ENCODE data around the gene CHPT1.
"Not testable (repeated sequence)": the region's sequence is repeated elsewhere in the genome, so short reads cannot be mapped to it uniquely, and the experiment has no call there.

Gene CHPT1

DNA sequence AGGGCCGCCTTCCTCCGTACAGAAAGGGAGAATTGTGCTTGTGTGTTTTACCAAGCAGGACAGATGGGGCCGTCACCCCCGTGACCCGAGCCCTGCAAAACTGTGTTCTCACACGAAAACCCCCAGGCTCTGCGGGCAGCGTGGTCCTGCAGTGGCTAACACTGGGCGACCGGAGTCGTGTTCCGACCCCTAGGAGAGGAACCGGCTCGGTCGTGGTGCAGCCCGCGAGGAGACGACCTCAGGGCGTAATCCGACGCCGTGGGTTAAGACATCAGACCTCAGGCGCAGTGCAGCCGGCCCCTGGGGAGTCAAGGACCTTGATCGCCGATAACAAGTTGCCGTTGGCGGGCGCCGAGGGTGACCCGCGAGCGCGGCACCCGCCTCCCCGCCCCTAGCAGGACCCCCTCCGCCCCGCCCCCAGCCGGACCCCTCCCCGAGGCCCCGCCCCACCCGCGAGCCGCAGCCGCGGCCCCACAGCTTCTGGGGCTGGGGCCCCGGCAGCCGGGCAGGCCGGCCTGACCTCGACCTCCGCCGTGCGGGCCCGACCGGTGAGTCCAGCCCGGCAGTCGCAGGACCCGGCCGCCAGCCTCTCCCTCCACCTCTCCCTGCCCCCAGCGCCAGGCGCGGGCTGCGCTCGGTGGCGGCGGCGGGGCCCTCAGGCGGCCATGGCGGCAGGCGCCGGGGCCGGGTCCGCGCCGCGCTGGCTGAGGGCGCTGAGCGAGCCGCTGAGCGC is at the start of gene CHPT1:
TSS of gene CHPT1 (plus strand) at position 444 of the 733 bp plus-strand sequence. CDS start at position 666, 222 bp downstream.
- DNase-seq, result no peak

DNA sequence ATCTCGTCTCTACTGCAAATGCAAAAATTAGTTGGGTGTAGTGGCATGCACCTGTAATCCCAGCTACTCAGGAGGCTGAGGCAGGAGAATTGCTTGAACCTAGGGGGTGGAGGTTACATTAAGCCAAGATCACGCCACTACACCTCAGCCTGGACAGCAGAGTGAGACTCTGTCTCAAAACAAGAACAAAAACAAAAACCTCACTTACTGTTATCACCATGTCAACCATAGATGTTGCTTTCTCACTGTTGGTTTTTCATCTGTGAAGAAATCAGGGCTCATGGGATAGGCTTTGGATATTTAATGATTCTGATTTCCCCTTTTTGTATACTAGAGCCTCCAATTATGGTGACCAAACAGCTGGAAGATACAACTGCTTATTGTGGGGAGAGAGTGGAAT is 49.7 kb upstream of the CHPT1 start:
- DNase-seq, result no peak

DNA sequence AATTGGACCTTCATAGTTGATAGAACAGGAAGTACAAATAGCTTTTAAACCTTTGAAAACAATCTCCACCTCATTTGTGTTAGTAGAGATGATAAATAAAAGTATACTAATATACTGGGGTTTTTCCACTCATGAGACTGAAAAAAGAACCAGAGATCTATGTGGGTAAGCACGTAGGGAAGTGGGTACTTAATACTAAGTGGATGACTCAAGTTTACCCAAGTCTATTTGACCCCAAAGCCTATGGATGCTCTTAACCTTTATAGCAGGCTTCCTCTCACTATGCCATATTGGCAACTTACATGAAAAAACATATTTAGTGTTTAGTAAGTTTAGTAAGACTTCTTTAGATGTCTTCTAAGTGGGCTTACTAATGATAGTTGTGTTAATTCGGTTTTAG is 49.2 kb upstream of the CHPT1 start:
- DNase-seq, result no peak

DNA sequence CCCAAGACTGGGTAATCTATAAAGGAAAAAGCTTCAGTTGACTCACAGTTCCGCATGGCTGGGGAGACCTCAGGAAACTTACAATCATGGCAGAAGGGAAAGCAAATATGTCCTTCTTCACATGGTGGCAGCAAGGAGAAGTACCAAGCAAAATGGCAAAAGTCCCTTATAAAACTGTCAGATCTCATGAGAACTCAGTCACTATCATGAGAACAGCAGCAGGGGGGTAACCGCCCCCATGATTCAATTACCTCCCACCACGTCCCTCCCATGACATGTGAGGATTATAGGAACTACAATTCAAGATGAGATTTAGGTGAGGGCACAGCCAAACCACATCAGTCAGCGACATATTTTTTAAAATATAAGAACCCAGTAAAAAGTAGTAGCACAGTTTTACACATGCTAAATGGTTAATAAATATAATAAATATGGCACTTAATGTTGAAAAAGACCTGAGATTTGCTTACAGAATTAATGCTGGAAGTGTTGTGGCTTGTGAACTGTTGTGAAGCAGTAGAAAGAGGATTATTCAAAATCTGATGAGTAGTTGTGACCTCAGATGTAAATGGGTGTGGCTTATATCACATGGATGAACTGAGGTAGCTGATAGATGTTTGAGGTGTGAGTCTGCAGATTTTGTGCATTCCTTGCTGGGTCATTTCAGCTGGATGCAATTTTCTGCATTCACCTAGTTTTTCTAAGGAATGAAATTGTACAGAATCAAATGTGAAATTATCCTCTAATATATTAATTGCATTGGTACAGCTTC is 46.9 kb upstream of the CHPT1 start:
- DNase-seq, result no peak

DNA sequence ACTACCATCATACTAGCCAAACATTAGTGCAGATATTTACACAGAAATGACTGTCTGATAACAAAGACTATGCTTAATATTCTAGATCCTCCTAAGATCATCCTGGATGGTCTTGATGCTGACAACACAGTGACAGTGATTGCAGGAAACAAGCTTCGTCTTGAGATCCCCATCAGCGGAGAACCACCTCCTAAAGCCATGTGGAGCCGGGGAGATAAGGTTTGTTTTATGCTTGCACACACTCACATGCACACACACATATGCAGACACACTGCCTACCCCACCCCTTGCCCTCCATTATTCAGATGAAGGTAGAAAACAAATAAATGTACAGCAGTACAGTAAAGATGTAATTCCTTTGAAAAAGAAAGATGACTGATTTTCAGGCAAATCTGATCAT is 44.4 kb upstream of the CHPT1 start:
- DNase-seq, result no peak

DNA sequence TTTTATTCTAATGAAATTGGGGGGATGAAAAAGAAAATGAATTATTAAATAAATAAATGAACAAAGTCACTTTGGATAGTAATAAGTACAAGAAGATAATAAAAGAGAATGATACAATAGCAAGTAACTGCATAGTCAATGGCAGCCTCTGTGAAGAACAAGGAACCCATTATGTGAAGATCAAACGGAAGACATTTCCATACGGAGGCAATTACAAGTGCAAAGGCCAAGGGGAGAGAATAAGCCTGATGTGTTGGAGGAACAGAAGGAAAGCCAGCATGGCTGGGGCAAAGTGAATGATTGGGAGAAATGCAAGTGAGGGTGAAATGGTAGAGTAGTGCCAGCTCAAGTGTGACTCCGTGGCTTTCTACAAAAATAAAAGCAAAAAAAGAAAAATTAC is 43.9 kb upstream of the CHPT1 start:
- DNase-seq, result no peak

DNA sequence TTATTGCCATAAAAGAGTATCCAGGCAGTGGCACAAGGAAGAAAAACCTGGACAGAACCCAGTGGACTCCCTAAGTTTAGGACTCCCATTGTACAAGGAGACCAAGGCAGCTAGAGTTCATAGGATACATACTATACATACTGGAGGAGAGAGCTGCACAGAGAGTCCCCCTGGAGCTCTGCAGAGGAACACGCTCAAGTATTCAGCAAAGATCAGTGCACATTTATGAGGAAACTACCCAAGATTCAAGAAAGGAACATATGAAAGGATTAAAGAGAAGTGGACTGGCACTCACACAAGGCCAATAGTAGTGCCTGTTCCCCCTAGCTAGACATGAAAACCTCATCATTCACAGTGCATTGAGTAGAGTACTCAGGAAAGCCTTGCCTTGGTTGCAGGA is 43.0 kb upstream of the CHPT1 start:
- DNase-seq, result no peak

DNA sequence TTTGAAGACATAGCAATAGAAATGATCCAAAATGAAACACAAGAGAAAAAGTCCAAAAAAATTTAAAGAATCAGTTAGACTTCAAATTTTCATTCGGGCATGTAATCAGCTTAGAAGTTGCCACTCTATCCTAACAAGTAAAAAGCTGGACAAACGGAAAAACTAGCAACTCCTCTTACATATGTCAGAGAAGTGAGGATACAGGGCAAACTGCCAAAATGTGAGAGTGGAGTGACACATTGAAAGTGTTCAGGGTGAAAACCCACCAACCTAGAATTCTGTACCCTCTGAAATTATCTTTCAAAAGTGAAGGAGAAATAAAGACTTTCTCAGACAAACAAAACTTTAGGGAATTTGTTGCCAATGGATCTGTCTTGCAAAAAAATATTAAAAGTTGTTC is 42.0 kb upstream of the CHPT1 start:
- DNase-seq, result no peak

DNA sequence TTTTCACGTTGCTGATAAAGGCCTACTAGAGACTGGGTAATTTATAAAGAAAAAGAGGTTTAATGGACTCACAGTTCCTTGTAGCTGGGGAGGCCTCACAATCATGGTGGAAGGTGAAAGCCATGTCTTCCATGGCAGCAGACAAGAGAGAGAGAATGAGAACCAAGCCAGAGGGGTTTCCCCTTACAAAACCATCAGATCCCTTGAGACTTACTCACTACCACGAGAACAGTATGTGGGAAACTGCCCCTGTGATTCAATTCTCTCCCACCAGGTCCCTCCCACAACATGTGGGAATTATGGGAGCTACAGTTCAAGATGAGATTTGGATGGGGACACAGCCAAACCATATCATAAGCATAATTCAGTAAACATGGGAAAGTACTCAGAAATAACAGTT is 36.8 kb upstream of the CHPT1 start:
- DNase-seq, result not testable (repeated sequence)

DNA sequence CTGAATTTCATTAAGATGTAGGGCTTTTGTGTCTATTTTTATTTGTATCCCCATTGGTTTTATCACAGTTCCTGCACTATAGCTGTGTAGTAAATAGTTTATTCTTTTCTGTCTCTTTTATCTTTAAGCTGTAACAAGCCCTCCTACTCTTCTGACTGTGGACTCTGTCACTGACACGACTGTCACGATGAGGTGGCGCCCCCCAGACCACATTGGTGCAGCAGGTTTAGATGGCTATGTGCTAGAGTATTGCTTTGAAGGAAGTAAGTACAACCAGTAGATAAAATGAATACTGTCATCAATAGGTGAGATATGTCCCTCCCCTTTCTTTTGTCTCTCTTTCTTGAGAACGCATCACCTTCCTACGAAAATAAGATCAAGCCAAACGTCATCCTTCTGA is 34.1 kb upstream of the CHPT1 start:
- no peak for DNase-seq

DNA sequence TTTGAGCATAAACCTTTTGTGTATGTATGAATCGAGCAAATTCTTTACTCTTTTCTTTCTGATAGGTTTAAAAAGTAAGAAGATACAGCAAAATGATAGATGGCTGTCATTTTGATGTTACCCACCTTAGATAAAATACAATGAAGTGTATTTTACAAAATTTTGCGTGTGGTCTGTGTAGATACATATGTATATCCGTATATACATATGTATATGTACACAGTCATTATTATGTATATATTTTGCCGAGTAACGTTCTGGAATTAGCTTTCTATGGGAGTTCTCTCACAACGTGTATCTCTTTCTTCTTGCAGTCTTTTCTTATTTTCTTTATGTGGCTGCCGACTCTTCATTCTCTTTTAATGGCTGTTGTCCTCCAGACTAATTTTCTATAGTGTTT is 32.4 kb upstream of the CHPT1 start:
- no peak for DNase-seq

DNA sequence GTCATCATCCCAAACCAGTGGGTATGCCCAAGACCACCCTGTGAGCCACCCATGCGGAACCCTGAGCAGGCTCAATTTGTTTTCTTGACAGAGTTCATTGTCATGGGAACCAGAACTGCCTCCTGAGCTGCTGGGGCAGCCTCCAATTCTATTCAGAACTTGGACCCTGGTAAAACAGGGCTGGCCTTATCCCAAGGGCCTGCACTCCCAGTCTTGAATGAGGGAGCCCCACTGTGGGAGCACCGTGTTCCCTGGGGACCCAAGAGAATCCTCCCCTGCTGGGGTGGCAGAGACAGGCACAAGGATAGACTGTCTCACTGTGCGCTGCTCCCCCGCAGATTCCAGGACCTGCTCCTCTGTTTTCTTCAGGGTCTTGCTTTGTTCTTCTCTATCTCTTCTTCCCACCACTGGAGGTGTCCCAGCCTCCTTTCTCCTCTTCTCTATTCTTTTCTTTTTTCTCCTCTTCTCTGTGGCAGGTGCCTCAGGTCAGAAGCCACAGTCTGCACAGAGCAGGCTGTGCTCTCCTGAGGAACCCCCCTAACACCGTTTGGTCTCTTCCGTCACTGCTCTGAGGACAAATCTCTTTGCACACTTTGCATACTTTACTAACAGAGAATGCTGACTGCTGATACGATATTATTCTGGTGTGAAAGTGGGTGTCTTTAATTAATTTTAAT is 31.2 kb upstream of the CHPT1 start:
- DNase-seq, result no peak

DNA sequence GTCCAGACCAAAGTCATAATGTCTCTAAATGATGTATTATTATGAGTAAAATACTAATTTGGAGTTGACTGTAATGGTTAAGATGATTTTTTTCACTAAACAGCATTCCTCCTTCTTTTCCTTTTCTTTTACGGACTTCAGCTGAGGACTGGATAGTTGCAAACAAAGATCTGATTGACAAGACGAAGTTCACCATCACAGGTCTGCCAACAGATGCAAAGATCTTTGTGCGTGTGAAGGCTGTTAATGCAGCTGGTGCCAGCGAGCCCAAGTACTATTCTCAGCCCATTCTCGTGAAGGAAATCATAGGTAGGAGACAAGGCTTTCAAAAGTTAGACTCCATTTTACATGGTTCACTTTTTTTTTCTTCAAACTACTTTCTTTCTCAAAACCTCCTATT is 29.8 kb upstream of the CHPT1 start:
- DNase-seq, result no peak

DNA sequence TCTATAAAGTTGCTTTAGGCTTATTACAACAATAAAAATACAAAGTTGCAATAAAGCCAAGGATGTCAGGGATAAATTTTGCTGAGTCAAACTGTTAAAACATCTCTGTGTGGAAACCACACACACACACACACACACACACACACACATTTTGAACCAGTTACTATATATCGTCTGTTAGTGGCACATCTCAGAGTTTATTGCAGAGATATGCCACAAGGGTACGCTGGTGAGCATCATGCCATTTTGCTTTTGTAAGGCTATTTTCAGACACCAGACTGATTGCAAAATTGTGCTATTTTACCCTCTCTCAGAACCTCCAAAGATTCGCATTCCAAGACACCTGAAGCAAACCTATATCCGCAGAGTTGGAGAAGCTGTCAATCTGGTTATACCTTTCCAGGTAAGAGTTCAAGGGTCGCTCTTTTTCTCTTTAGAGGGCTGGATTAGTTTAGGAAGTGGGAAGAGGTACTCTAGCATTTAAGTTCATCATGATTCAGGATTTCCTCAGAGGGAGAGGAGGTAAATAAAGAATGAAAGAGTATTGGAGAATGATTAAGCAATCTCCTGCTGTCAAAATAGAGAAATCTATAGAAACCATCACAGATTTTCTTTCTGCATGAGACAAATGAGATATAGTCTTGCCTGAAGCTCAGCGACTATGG is 27.3 kb upstream of the CHPT1 start:
- DNase-seq, result no peak

DNA sequence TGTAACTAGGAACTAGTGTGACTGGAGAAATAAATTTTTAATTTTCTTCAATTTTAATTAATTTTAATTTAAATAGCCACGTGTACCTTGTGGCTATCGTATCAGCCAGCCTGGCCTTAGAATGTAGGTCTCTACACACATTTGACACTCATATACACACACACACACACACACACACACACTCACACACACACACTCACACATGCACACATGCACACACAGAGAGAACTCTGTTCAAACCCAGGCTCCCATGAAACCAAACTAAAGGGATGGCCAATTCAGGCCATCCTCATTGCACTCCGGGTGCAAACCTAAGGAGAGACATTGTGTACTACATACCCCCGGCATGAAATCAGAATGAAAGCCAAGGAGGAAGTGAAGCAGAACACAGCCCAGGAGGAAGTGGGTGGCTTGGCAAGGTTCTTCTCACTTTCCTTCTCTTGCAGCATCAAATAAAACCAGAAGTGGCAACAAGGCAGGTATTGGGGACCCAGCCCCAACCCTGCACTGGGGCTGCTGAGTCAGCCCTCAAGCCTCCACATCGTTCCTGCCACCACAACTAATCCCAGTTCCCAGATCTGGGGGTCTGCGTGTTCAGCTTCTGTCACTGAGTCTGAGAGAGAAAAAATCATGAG is 26.2 kb upstream of the CHPT1 start:
- DNase-seq, result no peak

DNA sequence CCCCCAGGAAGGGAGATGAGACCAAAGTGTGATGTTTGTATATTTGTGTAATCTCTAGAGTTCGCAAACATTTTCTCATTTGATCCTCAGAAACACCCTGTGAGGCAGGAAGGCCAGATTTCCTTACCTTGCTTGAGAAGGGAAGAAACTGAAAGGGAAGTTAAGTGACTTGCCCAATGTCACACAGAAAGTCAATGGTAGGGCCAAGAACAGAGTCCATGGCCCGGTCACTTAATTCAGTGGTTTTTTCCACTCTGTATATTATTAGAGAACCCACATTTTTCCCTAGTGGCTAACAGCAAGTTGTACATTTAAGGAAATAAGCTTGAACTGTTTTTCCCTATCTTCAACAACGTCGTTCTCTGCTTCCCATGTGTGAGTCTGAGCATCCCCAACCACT is 25.6 kb upstream of the CHPT1 start:
- no peak for DNase-seq

DNA sequence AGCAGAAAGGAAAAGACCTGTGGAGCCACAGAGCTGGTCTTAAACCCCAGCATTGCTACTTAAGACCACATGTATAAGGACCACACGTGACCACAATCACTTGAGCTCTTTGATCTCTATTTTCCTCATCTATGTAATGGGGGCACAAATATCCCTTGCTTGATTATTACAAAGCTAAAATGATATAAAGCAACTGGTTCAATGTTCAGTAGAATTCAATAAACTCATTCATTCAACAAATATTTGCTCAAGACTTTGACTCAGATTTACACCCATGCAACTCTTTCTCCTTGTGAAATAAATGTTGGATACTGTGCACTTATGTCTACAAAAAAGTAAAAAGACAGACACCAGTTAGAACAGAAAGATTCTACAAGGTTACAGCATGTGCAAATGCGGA is 21.9 kb upstream of the CHPT1 start:
- no peak for DNase-seq

DNA sequence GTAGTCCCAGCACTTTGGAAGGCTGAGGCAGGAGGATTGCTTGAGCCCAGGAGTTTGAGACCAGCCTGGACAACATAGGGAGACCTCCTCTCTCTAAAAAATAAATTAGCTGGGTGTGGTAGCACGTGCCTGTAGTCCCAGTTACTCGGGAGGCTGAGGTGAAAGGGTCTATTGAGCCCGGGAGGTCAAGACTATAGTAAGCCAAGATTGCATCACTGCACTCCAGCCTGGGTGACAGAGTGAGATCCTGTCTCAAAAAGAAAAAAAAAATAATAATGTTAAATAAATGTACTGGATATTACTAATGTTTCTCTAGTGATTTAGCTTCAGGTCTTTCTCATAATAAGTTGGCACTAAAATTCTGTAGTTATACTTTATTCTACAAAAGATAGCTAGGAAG is 20.9 kb upstream of the CHPT1 start:
- DNase-seq, result not testable (repeated sequence)

DNA sequence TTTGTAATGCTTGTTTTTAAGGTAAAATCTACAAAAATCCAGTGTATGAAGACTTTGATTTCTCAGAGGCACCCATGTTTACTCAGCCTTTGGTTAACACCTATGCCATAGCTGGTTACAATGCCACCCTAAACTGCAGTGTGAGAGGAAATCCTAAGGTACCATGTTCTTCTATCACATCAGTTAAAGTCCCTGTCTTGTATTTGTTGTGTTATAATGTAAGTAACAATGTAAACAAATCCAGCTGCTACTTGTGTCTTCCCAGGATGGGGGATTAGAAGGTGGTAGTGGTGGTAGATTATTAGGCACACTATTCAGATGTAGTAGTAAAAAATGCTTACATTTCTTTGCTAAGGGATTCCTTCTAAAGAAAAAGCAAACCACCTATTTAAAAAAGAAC is 19.4 kb upstream of the CHPT1 start:
- DNase-seq, result no peak

DNA sequence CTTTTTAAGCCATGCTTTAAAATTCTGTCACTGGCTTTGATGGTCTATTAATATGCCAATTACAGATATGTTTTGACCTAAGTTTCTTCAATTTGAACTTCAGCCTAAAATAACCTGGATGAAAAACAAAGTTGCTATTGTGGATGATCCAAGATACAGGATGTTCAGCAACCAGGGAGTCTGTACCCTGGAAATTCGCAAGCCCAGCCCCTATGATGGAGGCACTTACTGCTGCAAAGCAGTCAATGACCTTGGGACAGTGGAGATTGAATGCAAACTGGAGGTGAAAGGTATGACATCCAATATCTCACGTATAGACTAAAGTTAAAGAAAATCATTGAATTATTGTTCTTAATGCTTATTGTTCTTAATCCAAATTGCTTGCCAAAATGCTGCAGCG is 17.2 kb upstream of the CHPT1 start:
- DNase-seq, result no peak

DNA sequence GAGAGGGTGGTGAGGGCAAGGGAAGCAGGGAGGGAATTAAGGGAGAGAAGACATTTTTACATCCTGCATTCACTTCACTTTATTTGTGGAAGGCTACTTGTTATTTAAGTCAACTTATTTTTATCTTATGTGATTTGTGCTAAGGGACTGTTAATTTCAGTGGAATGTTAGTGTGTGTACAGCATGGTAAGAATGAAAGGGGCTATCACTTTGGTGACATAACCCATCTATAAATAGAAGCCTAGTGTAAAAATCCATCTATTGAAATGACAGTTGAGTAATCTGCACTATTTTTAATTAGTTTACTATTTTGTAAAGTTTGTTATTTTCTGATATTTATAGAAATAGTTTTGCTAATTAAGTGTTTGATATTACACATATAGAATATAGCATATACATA is 16.8 kb upstream of the CHPT1 start:
- DNase-seq, result no peak

DNA sequence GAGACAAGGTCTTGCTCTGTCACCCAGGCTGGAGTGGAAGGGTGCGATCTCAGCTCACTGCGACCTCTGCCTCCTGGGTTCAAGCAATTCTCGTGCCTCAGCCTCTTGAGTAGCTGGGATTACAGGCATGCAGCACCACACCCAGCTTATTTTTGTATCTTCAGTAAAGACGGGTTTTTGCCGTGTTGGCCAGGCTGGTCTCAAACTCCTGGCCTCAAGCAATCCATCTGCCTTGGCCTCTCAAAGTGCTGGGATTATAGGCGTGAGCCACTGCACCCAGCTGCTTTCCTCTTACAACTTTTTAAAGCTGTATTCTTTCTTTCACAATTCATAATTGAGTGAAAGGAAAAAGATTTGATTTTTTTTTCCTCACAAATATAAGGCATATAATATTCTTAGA is 15.8 kb upstream of the CHPT1 start:
- DNase-seq, result not testable (repeated sequence)

DNA sequence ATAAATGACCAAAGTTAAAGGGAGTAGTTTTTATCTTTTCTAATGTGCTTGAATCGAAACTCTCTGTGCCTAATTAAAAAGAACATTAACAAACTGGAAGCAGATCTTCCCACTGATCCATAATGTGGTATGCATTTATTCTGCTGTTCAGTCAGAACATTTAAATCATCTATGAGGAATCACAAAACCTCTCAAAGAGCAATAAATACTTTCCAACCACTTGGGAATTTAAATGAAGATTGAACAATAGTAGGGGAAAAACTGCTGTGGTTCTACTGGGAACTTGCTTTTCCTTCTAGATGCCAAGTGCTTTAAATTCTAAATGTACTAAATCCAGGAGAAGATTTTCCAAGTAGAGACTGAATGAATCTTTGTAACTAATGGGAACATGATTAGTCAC is 12.3 kb upstream of the CHPT1 start:
- DNase-seq, result no peak
